ENCODE measurements around the gene RD3L. TPM values are rescaled to one million over a fixed set of nuclear protein-coding genes. Genes with fewer than 3 reads are reported as not detected.

RD3L gene
- total RNA-seq, 2 donors from 2014 or later = not detected

DNA sequence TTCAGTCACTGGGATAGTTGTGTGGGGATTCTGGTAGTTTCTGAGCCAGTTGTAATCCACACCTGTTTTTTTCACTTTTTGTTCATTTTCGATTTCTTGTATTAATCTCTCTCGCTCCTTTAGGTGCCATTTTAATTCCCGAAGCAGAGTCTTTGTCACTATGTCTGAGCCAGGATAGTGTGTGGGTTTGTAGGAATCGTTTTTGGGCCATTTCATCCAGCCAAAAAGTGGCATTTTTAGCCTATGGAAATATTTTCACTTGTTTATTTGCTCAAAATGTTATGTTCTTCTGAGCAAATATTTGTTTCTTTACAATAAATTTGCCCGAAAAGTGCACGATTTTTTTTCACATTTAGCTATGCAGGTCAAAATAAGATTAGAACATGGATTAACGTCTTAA is 867 bp downstream of the RD3L start:
- H3K4me3 ChIP-seq = no peak overlapping the region
- H3K9me3 ChIP-seq = no peaks in the 10 kb centered on the region
- no peaks in the 10 kb centered on the region for H3K36me3 ChIP-seq
- H3K27me3 ChIP-seq (replicated peaks; ENCODE audit: insufficient read depth) = no peaks in the 10 kb centered on the region
- TF ChIP-seq, protein P1, sequence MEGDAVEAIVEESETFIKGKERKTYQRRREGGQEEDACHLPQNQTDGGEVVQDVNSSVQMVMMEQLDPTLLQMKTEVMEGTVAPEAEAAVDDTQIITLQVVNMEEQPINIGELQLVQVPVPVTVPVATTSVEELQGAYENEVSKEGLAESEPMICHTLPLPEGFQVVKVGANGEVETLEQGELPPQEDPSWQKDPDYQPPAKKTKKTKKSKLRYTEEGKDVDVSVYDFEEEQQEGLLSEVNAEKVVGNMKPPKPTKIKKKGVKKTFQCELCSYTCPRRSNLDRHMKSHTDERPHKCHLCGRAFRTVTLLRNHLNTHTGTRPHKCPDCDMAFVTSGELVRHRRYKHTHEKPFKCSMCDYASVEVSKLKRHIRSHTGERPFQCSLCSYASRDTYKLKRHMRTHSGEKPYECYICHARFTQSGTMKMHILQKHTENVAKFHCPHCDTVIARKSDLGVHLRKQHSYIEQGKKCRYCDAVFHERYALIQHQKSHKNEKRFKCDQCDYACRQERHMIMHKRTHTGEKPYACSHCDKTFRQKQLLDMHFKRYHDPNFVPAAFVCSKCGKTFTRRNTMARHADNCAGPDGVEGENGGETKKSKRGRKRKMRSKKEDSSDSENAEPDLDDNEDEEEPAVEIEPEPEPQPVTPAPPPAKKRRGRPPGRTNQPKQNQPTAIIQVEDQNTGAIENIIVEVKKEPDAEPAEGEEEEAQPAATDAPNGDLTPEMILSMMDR (IDR thresholded peaks at IDR 0.05) = no peak
- DNase-seq (ENCODE audit: low spot score) = no peak
- no peaks in the 10 kb centered on the region for H3K4me1 ChIP-seq (ENCODE audit: control insufficient read depth in 1 of 2, low read depth in 2 of 2)
- no peak overlapping the region for H3K27ac ChIP-seq
- ATAC-seq (ENCODE audit: insufficient number of reproducible peaks, low FRiP score, low read depth) = no peak

DNA sequence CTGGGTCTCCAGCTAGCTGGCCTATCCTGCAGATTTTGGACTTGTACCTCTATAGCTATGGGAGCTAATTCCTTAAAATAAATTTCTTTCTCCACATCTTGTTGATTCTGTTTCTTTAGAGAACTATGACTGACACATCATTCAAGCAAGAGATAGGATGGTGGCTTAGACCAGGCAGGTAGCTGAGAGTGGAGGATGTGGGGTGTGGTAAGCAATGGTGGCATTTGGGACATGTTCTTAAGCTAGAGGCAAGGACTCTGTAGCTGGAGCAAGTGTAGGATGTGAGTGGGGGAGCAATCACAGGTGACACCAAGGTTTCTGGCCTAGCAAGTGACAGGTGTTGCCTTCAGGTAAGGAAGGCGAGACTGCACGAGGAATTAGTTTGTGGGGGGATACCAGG is 7.2 kb downstream of the RD3L start:
- TF ChIP-seq, protein P1 (IDR thresholded peaks at IDR 0.05) = no peak
- Histone ChIP-seq H3K9me3 (no peaks in the 10 kb centered on the region), H3K4me1 (ENCODE audit: control insufficient read depth in 1 of 2, low read depth in 2 of 2) (no peaks in the 10 kb centered on the region), H3K4me3 (no peak overlapping the region), H3K27ac (no peak overlapping the region), H3K27me3 (replicated peaks; ENCODE audit: insufficient read depth) (no peaks in the 10 kb centered on the region), H3K36me3 (no peaks in the 10 kb centered on the region)
- ATAC-seq (ENCODE audit: insufficient number of reproducible peaks, low FRiP score, low read depth) (no peak), DNase-seq (ENCODE audit: low spot score) (no peak)

DNA sequence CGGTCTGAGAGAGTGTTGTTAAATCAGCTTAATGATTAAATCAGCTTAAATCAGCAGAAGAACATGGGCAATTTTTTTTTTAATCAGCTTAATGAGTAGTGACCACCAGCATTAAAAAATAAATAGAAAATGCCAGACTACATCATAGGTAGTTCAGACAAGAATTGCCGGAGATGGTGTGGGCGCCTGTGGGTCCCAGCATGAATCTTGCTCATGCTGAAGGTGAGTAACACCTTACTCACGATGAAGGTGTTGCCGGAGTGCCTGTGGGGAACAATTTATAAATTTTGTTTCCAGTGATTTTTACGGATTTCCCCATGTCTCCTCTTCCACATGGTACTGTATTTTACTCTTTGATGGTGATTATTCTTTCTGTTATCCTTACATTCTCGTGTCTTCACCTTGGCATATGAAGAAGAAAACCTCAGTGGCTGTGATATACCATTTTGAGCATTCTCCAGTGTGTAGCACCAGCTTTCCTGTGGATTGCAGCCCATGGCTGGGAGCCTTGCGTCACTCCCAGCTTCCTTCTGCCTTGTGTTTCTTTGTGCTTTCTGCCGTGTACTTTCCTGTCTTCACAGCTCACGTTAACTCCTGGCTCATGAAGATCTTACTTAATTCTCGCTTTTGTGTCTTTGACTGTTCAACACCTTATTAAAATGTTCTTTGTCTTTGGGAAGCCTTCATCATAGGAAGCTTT is 9.4 kb downstream of the RD3L start:
- H3K9me3 ChIP-seq = no peaks in the 10 kb centered on the region
- H3K4me1 ChIP-seq (ENCODE audit: control insufficient read depth in 1 of 2, low read depth in 2 of 2) = no peaks in the 10 kb centered on the region
- ATAC-seq (ENCODE audit: insufficient number of reproducible peaks, low FRiP score, low read depth) (no peak), DNase-seq (ENCODE audit: low spot score) (no peak)
- H3K36me3 ChIP-seq = no peaks in the 10 kb centered on the region
- no peak overlapping the region for H3K27ac ChIP-seq
- TF ChIP-seq, protein P1 (IDR thresholded peaks at IDR 0.05) = no peak
- H3K4me3 ChIP-seq = no peak overlapping the region
- H3K27me3 ChIP-seq (replicated peaks; ENCODE audit: insufficient read depth) = no peaks in the 10 kb centered on the region

DNA sequence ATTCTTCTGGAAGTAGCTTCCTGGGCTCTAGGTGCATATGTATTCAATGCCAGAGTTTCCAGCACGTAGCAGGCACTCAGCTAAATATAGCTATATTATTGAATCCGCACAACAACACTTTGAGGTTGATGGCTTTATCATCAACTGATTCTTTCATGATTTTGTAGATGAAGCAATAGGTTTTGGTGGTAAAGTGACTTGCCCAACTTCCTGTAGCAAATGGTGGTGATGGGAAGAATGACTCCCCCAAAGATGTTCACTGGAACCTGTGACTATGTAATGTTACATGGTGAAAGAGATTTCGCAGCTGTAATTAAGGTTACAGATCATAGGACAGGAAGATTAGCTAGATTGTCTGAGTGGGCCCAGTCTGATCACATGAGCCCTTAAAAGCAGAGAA is 10.9 kb downstream of the RD3L start:
- no peak overlapping the region for H3K4me3 ChIP-seq
- no peaks in the 10 kb centered on the region for H3K4me1 ChIP-seq (ENCODE audit: control insufficient read depth in 1 of 2, low read depth in 2 of 2)
- H3K9me3 ChIP-seq = no peaks in the 10 kb centered on the region
- TF ChIP-seq, protein P1 (IDR thresholded peaks at IDR 0.05) = no peak
- ATAC-seq (ENCODE audit: insufficient number of reproducible peaks, low FRiP score, low read depth) (no peak), DNase-seq (ENCODE audit: low spot score) (no peak)
- H3K27me3 ChIP-seq (replicated peaks; ENCODE audit: insufficient read depth) = no peaks in the 10 kb centered on the region
- no peak overlapping the region for H3K27ac ChIP-seq
- H3K36me3 ChIP-seq = no peaks in the 10 kb centered on the region

DNA sequence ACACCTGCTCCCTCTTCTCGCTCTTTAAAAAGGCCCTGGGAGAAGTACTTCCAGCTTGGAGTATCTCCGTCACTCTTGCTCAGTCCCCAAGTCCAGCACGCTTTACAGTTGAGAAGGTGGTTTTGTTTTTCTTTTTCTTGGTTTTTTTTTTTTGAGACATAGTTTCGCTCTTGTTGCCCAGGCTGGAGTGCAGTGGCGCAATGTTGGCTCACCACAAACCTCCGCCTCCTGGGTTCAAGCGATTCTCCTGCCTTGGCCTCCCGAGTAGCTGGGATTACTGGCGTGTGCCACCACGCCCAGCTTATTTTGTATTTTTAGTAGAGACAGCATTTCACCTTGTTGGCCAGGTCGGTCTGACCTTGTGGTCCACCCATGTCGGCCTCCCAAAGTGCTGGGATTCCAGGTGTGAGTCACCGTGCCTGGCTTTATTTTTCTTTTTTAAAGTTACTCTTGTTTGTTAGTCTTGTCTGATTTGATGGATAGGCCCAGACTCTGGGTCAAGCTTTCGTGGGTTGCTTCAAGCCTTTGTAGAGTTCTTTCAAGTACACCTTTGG is 12.2 kb downstream of the RD3L start:
- Histone ChIP-seq H3K27ac (no peak overlapping the region), H3K9me3 (no peaks in the 10 kb centered on the region), H3K36me3 (no peaks in the 10 kb centered on the region), H3K4me1 (ENCODE audit: control insufficient read depth in 1 of 2, low read depth in 2 of 2) (no peaks in the 10 kb centered on the region), H3K27me3 (replicated peaks; ENCODE audit: insufficient read depth) (no peaks in the 10 kb centered on the region), H3K4me3 (no peak overlapping the region)
- ATAC-seq (ENCODE audit: insufficient number of reproducible peaks, low FRiP score, low read depth) (no peak), DNase-seq (ENCODE audit: low spot score) (no peak)
- TF ChIP-seq, protein P1 (IDR thresholded peaks at IDR 0.05) = no peak
